Stimulated activated naive CD4-positive, alpha-beta T cell treated with Interleukin-2 at 50 U/mL for 16 hours (primary cell): Measurements from ENCODE around the gene PINLYP.

Experiments used
- DNase-seq: peaks from one replicate; lab custom pipeline; 2025; lab: John Stamatoyannopoulos, UW

PINLYP gene

GRCh38 chr19:43606569-43607229 lies 31.1 kb downstream of the PINLYP start:
- DNase-seq: no peak

GRCh38 chr19:43607238-43608205 lies 31.9 kb downstream of the PINLYP start:
- DNase-seq: no peak

GRCh38 chr19:43609872-43610271 lies 34.3 kb downstream of the PINLYP start:
- DNase-seq: no peak

- no peak for DNase-seq
Measured at GRCh38 chr19:43610493-43610892, 34.9 kb downstream of the PINLYP start.

GRCh38 chr19:43611788-43612187 lies 36.2 kb downstream of the PINLYP start, which contains the start of gene SRRM5:
Gene SRRM5 (plus strand): TSS chr19:43612088. CDS start chr19:43612122, 34 bp downstream.
- no peak for DNase-seq

GRCh38 chr19:43612374-43612773 lies 36.8 kb downstream of the PINLYP start:
- DNase-seq: no peak

- no peak for DNase-seq
Measured at GRCh38 chr19:43616306-43616705, 40.7 kb downstream of the PINLYP start.

GRCh38 chr19:43616954-43617353 lies 41.4 kb downstream of the PINLYP start:
- DNase-seq: no peak

- peak; percentile 36 for DNase-seq
Measured at GRCh38 chr19:43618921-43619261, 43.3 kb downstream of the PINLYP start.

- DNase-seq: peak; percentile 87
Measured at GRCh38 chr19:43619262-43620060, 43.9 kb downstream of the PINLYP start, which contains the start of gene ZNF428. Gene ZNF428 (minus strand): TSS chr19:43619629. CDS start chr19:43614304, 5,325 bp downstream.

- DNase-seq: no peak
Measured at GRCh38 chr19:43620061-43621001, 44.7 kb downstream of the PINLYP start.

GRCh38 chr19:43622070-43622469 lies 46.5 kb downstream of the PINLYP start:
- DNase-seq: no peak

- DNase-seq: no peak
Measured at GRCh38 chr19:43622956-43623355, 47.4 kb downstream of the PINLYP start.

- DNase-seq: no peak
Measured at GRCh38 chr19:43623889-43624670, 48.5 kb downstream of the PINLYP start.

GRCh38 chr19:43624933-43625332 lies 49.3 kb downstream of the PINLYP start:
- DNase-seq: peak; percentile 82

GRCh38 chr19:43625918-43626579 lies 50.4 kb downstream of the PINLYP start:
- no peak for DNase-seq

GRCh38 chr19:43626838-43627237 lies 51.2 kb downstream of the PINLYP start:
- no peak for DNase-seq

- DNase-seq: no peak
Measured at GRCh38 chr19:43628646-43629326, 53.2 kb downstream of the PINLYP start.

- no peak for DNase-seq
Measured at GRCh38 chr19:43631491-43631890, 55.9 kb downstream of the PINLYP start.
